ENCODE measurements around the gene UVRAG.

UVRAG gene

DNA sequence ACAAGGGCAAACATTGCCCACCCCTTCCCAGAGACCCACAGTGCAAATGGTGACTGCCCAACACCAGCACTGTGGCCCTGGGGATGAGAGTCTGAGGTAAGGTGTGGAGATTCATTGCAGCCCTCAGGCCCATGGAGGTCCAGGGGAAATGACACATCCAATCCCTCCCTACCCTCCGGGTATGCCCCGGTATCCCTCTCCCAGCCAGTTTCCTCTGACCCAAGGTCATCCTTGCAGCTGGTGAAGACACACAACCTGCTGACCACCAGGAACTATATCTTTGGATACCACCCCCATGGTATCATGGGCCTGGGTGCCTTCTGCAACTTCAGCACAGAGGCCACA is 18.9 kb upstream of the UVRAG start:
- in situ Hi-C loops (cut with HindIII; ENCODE audit: low sequenced_read_pairs): no loop called here
- TF ChIP-seq, protein P1, sequence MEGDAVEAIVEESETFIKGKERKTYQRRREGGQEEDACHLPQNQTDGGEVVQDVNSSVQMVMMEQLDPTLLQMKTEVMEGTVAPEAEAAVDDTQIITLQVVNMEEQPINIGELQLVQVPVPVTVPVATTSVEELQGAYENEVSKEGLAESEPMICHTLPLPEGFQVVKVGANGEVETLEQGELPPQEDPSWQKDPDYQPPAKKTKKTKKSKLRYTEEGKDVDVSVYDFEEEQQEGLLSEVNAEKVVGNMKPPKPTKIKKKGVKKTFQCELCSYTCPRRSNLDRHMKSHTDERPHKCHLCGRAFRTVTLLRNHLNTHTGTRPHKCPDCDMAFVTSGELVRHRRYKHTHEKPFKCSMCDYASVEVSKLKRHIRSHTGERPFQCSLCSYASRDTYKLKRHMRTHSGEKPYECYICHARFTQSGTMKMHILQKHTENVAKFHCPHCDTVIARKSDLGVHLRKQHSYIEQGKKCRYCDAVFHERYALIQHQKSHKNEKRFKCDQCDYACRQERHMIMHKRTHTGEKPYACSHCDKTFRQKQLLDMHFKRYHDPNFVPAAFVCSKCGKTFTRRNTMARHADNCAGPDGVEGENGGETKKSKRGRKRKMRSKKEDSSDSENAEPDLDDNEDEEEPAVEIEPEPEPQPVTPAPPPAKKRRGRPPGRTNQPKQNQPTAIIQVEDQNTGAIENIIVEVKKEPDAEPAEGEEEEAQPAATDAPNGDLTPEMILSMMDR (IDR thresholded peaks at IDR 0.05; ENCODE audit: low read depth, low read length, missing control alignments): no peak
- H3K4me3 ChIP-seq (ENCODE audit: low read depth, low read length): no peak overlapping the region

DNA sequence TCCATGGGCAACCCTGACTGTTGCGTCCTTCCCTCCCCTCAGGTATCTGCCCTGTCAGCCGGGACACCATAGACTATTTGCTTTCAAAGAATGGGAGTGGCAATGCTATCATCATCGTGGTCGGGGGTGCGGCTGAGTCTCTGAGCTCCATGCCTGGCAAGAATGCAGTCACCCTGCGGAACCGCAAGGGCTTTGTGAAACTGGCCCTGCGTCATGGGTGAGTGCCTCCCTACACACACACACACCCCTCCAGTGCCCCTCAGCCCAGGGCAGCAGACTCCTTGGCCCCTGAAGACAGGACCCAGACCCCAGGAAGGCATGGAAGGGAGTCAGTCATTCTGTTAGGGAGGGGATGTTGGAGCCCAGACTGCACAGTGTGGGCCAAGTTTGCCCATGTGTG is 17.9 kb upstream of the UVRAG start:
- TF ChIP-seq, protein P1 (IDR thresholded peaks at IDR 0.05; ENCODE audit: low read depth, low read length, missing control alignments): no peak
- no peak for DNase-seq (ENCODE audit: low read depth)
- no peak overlapping the region for H3K4me3 ChIP-seq (ENCODE audit: low read depth, low read length)
- in situ Hi-C loops (cut with HindIII; ENCODE audit: low sequenced_read_pairs): no loop called here

More for the DNA sequence above, 18.9 kb upstream of the UVRAG start:
- DNase-seq (ENCODE audit: low read depth): no peak

DNA sequence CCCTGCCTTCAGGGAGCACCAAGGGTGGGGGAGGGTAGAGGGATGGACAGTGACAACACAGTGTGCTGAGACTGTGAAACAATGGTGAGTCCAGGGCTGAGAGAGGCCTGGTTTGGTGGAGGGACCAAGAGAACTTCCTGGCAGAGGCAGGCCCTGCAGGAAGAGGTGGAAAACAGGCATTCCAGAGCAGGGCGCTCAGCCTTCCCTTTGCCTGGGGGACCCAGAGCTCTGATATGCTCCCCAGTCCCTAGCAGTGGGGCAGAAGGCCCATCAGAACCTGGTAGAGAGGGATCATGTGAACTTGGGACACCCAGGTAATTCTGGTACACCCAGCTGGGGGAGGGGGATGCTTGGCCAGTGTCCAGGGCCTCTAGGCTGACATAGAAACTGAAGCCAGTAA is 17.2 kb upstream of the UVRAG start:
- no peak for DNase-seq (ENCODE audit: low read depth)
- TF ChIP-seq, protein P1 (IDR thresholded peaks at IDR 0.05; ENCODE audit: low read depth, low read length, missing control alignments): no peak
- no peak overlapping the region for H3K4me3 ChIP-seq (ENCODE audit: low read depth, low read length)
- in situ Hi-C loops (cut with HindIII; ENCODE audit: low sequenced_read_pairs): no loop called here

DNA sequence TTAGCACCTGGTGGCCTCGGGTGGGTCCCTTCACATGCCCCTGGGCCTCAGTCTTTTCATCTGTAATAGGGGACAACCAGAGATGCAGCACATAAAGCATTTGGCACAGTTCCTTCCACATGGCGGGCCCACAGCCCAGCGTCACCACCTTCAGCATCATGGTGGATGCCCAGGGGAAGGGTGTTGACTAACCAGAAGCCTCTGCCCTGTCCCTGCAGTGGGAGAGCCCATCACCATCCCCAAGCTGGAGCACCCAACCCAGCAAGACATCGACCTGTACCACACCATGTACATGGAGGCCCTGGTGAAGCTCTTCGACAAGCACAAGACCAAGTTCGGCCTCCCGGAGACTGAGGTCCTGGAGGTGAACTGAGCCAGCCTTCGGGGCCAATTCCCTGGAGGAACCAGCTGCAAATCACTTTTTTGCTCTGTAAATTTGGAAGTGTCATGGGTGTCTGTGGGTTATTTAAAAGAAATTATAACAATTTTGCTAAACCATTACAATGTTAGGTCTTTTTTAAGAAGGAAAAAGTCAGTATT is 14.8 kb upstream of the UVRAG start:
- no peak for DNase-seq (ENCODE audit: low read depth)
- H3K4me3 ChIP-seq (ENCODE audit: low read depth, low read length): no peak overlapping the region
- TF ChIP-seq, protein P1 (IDR thresholded peaks at IDR 0.05; ENCODE audit: low read depth, low read length, missing control alignments): no peak
- in situ Hi-C loops (cut with HindIII; ENCODE audit: low sequenced_read_pairs): no loop called here

DNA sequence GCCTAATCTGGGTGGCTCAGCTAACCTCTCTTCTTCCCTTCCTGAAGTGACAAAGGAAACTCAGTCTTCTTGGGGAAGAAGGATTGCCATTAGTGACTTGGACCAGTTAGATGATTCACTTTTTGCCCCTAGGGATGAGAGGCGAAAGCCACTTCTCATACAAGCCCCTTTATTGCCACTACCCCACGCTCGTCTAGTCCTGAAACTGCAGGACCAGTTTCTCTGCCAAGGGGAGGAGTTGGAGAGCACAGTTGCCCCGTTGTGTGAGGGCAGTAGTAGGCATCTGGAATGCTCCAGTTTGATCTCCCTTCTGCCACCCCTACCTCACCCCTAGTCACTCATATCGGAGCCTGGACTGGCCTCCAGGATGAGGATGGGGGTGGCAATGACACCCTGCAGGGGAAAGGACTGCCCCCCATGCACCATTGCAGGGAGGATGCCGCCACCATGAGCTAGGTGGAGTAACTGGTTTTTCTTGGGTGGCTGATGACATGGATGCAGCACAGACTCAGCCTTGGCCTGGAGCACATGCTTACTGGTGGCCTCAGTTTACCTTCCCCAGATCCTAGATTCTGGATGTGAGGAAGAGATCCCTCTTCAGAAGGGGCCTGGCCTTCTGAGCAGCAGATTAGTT is 14.2 kb upstream of the UVRAG start:
- H3K4me3 ChIP-seq (ENCODE audit: low read depth, low read length): no peak overlapping the region
- TF ChIP-seq, protein P1 (IDR thresholded peaks at IDR 0.05; ENCODE audit: low read depth, low read length, missing control alignments): no peak
- DNase-seq (ENCODE audit: low read depth): no peak
- in situ Hi-C loops (cut with HindIII; ENCODE audit: low sequenced_read_pairs): no loop called here

DNA sequence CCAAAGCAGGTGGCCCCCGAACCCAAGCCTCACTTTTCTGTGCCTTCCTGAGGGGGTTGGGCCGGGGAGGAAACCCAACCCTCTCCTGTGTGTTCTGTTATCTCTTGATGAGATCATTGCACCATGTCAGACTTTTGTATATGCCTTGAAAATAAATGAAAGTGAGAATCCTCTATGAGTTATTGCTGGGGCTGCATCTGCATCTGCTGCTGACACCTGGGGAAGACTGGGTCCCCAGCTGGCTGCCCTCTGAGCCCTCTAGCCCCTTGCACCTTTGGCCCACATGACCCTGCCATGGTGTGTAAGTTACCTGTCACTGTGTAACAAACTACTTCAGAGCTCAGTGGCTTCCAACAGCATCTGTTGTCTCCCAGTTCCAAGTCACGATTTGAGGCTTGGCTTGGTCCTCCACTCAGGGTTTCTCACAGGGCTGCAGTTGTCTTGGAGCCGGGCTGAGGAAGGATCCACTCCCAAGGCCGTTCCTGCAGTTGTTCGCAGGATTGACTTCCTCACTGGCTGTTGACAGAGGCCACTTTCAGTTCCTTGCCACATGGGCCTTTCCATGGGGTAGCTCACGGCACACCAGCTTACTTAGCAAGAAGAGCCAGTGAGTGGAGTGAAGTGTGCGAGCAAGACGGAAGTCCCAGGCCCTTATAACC is 13.5 kb upstream of the UVRAG start:
- DNase-seq (ENCODE audit: low read depth): no peak
- in situ Hi-C loops (cut with HindIII; ENCODE audit: low sequenced_read_pairs): no loop called here
- no peak overlapping the region for H3K4me3 ChIP-seq (ENCODE audit: low read depth, low read length)
- TF ChIP-seq, protein P1 (IDR thresholded peaks at IDR 0.05; ENCODE audit: low read depth, low read length, missing control alignments): no peak
